ENCODE measurements around the gene OR2Y1.

- TF ChIP-seq CREM (IDR thresholded peaks at IDR 0.05), result no peak
- TF ChIP-seq CREM (CRISPR knock-in tag; IDR thresholded peaks at IDR 0.05), result no peak
- TF ChIP-seq REST (IDR thresholded peaks at IDR 0.05; ENCODE audit: borderline replicate concordance in 1 of 2, low read depth in 1 of 2, low read length in 2 of 2), result no peak
- no peak for TF ChIP-seq POLR2A (IDR thresholded peaks at IDR 0.05; ENCODE audit: insufficient read depth in 1 of 2, low read depth in 2 of 2, low read length in 2 of 2)
- TF ChIP-seq TRIM24 (CRISPR knock-in tag; IDR thresholded peaks at IDR 0.05), result no peak
Measured at GRCh38 chr5:180744253-180744652, 4.4 kb upstream of the OR2Y1 start.
